ENCODE measurements around the gene FAM114A1. TPM values are rescaled to one million over a fixed set of nuclear protein-coding genes. Genes with fewer than 3 reads are reported as not detected.

FAM114A1 gene
- total and polyA plus RNA-seq, 2 experiments from 2014 or later: 32.2 to 39.9 TPM

GRCh38 chr4:38891051-38891983 is 23.7 kb downstream of the FAM114A1 start:
- Histone ChIP-seq H3K9me3 (ENCODE audit: low read depth) (no peaks in the 10 kb centered on the region), H3K27ac (no peak overlapping the region), H3K4me1 (ENCODE audit: low read depth) (no peaks in the 10 kb centered on the region), H3K27me3 (no peaks in the 10 kb centered on the region), H3K4me3 (no peak overlapping the region), H3K36me3 (peaks cover 4% of the 10 kb centered on the region)
- no peak for TF ChIP-seq CTCF (IDR thresholded peaks at IDR 0.05; ENCODE audit: low read depth, low read length)
- DNase-seq (ENCODE audit: low read depth in 1 of 2, low spot score in 1 of 2): no peak

- TF ChIP-seq CTCF (IDR thresholded peaks at IDR 0.05; ENCODE audit: low read depth, low read length): no peak
- H3K4me1 ChIP-seq (ENCODE audit: low read depth): no peaks in the 10 kb centered on the region
- DNase-seq (ENCODE audit: low read depth in 1 of 2, low spot score in 1 of 2): no peak
- no peaks in the 10 kb centered on the region for H3K27me3 ChIP-seq
- H3K27ac ChIP-seq: no peak overlapping the region
- H3K4me3 ChIP-seq: no peak overlapping the region
- H3K9me3 ChIP-seq (ENCODE audit: low read depth): no peaks in the 10 kb centered on the region
- H3K36me3 ChIP-seq: peaks cover 4% of the 10 kb centered on the region
These were observed 26.8 kb downstream of the FAM114A1 start for GRCh38 chr4:38894322-38894982.

DNA sequence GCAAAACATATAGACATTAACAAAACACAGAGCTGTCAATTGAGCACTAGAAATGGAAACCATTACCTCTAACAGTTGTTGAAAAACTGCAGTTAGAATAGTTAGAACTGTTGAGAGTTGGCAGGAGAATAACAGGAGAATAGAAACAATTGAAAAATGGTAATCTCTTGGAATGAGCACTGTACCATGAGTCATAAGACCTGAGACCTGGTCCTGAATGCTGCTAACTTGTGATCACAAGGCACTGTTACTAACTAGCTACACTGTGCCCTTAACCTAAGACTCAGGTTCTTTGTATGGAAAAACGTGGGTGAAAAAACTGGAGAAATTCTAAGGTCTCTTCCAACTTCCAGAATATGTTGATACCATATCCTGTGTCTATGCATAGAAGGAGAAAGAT is 29.3 kb downstream of the FAM114A1 start:
- H3K27ac ChIP-seq: no peak overlapping the region

GRCh38 chr4:38898245-38898644 is 30.6 kb downstream of the FAM114A1 start:
- H3K27me3 ChIP-seq: no peaks in the 10 kb centered on the region
- no peaks in the 10 kb centered on the region for H3K4me1 ChIP-seq (ENCODE audit: low read depth)
- DNase-seq (ENCODE audit: low read depth in 1 of 2, low spot score in 1 of 2): no peak
- no peak overlapping the region for H3K4me3 ChIP-seq
- TF ChIP-seq CTCF (IDR thresholded peaks at IDR 0.05; ENCODE audit: low read depth, low read length): no peak
- H3K9me3 ChIP-seq (ENCODE audit: low read depth): no peaks in the 10 kb centered on the region
- H3K36me3 ChIP-seq: no peaks in the 10 kb centered on the region
- H3K27ac ChIP-seq: no peak overlapping the region

More for the DNA sequence above, 29.3 kb downstream of the FAM114A1 start:
- peaks cover under 1% of the 10 kb centered on the region for H3K36me3 ChIP-seq
- DNase-seq (ENCODE audit: low read depth in 1 of 2, low spot score in 1 of 2): no peak
- no peaks in the 10 kb centered on the region for H3K27me3 ChIP-seq
- H3K4me3 ChIP-seq: no peak overlapping the region
- H3K4me1 ChIP-seq (ENCODE audit: low read depth): no peaks in the 10 kb centered on the region
- TF ChIP-seq CTCF (IDR thresholded peaks at IDR 0.05; ENCODE audit: low read depth, low read length): no peak
- H3K9me3 ChIP-seq (ENCODE audit: low read depth): no peaks in the 10 kb centered on the region

- no peaks in the 10 kb centered on the region for H3K36me3 ChIP-seq
- peaks cover 6% of the 10 kb centered on the region for H3K4me1 ChIP-seq (ENCODE audit: low read depth)
These were observed 34.6 kb downstream of the FAM114A1 start for GRCh38 chr4:38902221-38902620.

More at GRCh38 chr4:38902221-38902620, 34.6 kb downstream of the FAM114A1 start:
- Histone ChIP-seq H3K4me3 (no peak overlapping the region), H3K9me3 (ENCODE audit: low read depth) (no peaks in the 10 kb centered on the region), H3K27me3 (no peaks in the 10 kb centered on the region), H3K27ac (no peak overlapping the region)
- no peak for DNase-seq (ENCODE audit: low read depth in 1 of 2, low spot score in 1 of 2)
- no peak for TF ChIP-seq CTCF (IDR thresholded peaks at IDR 0.05; ENCODE audit: low read depth, low read length)
